ENCODE measurements around the gene HSD17B3. TPM values are rescaled to one million over a fixed set of nuclear protein-coding genes. Genes with fewer than 3 reads are reported as not detected.

HSD17B3 gene
- polyA plus RNA-seq, 1 donor from 2014 or later, result not detected

DNA sequence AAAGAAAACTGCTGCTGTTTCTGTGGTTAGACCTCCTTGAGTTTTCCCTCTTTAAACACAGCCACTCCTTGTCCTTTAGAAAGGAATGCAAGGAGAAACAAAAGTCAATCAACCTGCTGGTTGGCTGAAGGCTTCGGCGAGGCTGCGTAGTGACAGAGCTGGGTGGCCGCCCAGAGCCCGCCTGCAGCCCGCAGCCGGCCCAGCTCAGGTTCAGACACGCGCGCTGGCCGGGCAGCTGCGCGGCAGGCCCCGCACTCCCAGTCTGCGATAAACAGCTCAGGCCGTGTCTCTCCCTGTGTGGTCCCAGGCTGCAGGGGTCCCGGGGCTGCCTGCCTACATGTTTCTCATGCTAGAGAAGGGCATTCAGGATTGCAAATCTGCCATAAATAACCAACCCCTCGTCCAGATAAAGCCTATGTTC lies 115.4 kb downstream of the HSD17B3 start:
- Histone ChIP-seq H3K27ac (ENCODE audit: low read length) (no peak overlapping the region), H3K79me2 (replicated peaks; ENCODE audit: insufficient read depth, low read length) (no peaks in the 10 kb centered on the region), H3K36me3 (ENCODE audit: insufficient read depth, low read length) (no peaks in the 10 kb centered on the region), H2AFZ (ENCODE audit: low read depth, low read length) (no peak overlapping the region), H4K20me1 (ENCODE audit: insufficient read depth) (no peaks in the 10 kb centered on the region), H3K4me2 (ENCODE audit: low read length) (no peak overlapping the region), H3K4me3 (ENCODE audit: low read length) (peak overlapping the region; percentile 20), H3F3A (ENCODE audit: insufficient read depth, low read length, poor library complexity, severe bottlenecking) (peaks cover 5% of the 10 kb centered on the region), H3K9me3 (ENCODE audit: low read length) (peaks cover 9% of the 10 kb centered on the region), H3K9ac (ENCODE audit: low read length) (no peak overlapping the region), H3K9me2 (ENCODE audit: insufficient read depth, low read length) (no peaks in the 10 kb centered on the region), H3K27me3 (ENCODE audit: insufficient read depth, low read depth, low read length) (peaks cover 28% of the 10 kb centered on the region)
- TF ChIP-seq, protein P1, sequence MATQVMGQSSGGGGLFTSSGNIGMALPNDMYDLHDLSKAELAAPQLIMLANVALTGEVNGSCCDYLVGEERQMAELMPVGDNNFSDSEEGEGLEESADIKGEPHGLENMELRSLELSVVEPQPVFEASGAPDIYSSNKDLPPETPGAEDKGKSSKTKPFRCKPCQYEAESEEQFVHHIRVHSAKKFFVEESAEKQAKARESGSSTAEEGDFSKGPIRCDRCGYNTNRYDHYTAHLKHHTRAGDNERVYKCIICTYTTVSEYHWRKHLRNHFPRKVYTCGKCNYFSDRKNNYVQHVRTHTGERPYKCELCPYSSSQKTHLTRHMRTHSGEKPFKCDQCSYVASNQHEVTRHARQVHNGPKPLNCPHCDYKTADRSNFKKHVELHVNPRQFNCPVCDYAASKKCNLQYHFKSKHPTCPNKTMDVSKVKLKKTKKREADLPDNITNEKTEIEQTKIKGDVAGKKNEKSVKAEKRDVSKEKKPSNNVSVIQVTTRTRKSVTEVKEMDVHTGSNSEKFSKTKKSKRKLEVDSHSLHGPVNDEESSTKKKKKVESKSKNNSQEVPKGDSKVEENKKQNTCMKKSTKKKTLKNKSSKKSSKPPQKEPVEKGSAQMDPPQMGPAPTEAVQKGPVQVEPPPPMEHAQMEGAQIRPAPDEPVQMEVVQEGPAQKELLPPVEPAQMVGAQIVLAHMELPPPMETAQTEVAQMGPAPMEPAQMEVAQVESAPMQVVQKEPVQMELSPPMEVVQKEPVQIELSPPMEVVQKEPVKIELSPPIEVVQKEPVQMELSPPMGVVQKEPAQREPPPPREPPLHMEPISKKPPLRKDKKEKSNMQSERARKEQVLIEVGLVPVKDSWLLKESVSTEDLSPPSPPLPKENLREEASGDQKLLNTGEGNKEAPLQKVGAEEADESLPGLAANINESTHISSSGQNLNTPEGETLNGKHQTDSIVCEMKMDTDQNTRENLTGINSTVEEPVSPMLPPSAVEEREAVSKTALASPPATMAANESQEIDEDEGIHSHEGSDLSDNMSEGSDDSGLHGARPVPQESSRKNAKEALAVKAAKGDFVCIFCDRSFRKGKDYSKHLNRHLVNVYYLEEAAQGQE (IDR thresholded peaks at IDR 0.05; ENCODE audit: borderline replicate concordance), result no peak
- no peak for TF ChIP-seq POLR2AphosphoS5 (IDR thresholded peaks at IDR 0.05)
- no peak for TF ChIP-seq MXI1 (conservative IDR thresholded peaks at IDR 0.05; ENCODE audit: poor library complexity, severe bottlenecking)
- TF ChIP-seq, protein P2, sequence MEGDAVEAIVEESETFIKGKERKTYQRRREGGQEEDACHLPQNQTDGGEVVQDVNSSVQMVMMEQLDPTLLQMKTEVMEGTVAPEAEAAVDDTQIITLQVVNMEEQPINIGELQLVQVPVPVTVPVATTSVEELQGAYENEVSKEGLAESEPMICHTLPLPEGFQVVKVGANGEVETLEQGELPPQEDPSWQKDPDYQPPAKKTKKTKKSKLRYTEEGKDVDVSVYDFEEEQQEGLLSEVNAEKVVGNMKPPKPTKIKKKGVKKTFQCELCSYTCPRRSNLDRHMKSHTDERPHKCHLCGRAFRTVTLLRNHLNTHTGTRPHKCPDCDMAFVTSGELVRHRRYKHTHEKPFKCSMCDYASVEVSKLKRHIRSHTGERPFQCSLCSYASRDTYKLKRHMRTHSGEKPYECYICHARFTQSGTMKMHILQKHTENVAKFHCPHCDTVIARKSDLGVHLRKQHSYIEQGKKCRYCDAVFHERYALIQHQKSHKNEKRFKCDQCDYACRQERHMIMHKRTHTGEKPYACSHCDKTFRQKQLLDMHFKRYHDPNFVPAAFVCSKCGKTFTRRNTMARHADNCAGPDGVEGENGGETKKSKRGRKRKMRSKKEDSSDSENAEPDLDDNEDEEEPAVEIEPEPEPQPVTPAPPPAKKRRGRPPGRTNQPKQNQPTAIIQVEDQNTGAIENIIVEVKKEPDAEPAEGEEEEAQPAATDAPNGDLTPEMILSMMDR (IDR thresholded peaks at IDR 0.05; ENCODE audit: poor library complexity, severe bottlenecking), result no peak
- no peak for TF ChIP-seq EP300 (conservative IDR thresholded peaks at IDR 0.05; ENCODE audit: poor library complexity, severe bottlenecking)
- TF ChIP-seq SMC3 (conservative IDR thresholded peaks at IDR 0.05; ENCODE audit: poor library complexity), result no peak
- no peak for TF ChIP-seq RAD21 (conservative IDR thresholded peaks at IDR 0.05)
- TF ChIP-seq TAF1 (IDR thresholded peaks at IDR 0.05; ENCODE audit: low read depth), result no peak
- no peak for TF ChIP-seq EZH2 (IDR thresholded peaks at IDR 0.05; ENCODE audit: borderline replicate concordance, insufficient read depth, low read length, poor library complexity, severe bottlenecking)

DNA sequence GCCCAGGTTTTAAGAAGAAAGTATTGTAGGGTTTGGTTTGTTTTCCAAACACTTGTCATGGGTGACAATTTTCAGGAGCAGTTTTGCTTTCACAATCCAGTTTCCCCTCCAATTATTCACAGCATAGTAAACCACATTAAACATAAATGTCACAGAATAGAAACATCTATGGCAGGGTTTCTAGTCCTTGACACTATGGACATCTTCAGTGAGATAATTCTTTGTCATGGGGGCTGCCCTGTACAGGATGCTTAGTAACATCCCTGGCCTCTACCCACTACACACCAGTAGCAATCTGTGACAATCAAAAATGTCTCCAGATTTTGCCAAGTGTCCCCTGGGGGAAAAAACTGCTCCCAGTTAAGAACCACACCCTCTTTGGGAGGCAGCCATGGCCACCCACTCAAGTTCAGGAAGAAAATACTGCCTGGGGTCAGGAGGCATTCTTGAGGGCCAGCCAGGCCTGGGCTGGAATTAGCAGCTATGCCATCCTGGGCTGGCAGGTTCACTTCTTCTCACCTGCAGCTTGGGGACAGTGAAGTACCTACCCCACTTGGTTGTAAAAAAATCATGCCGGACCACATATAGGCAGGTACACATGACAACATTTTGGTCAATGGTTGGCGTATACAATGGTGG lies 116.3 kb downstream of the HSD17B3 start:
- H3K27me3 ChIP-seq (ENCODE audit: insufficient read depth, low read depth, low read length), result peaks cover 28% of the 10 kb centered on the region
- no peak overlapping the region for H3K4me2 ChIP-seq (ENCODE audit: low read length)
- no peak for TF ChIP-seq EZH2 (IDR thresholded peaks at IDR 0.05; ENCODE audit: borderline replicate concordance, insufficient read depth, low read length, poor library complexity, severe bottlenecking)
- no peak for TF ChIP-seq TAF1 (IDR thresholded peaks at IDR 0.05; ENCODE audit: low read depth)
- TF ChIP-seq EP300 (conservative IDR thresholded peaks at IDR 0.05; ENCODE audit: poor library complexity, severe bottlenecking), result no peak
- no peak for TF ChIP-seq POLR2AphosphoS5 (IDR thresholded peaks at IDR 0.05)
- TF ChIP-seq RAD21 (conservative IDR thresholded peaks at IDR 0.05), result no peak
- TF ChIP-seq, protein P2 (IDR thresholded peaks at IDR 0.05; ENCODE audit: poor library complexity, severe bottlenecking), result no peak
- TF ChIP-seq, protein P1 (IDR thresholded peaks at IDR 0.05; ENCODE audit: borderline replicate concordance), result no peak
- no peak for TF ChIP-seq SMC3 (conservative IDR thresholded peaks at IDR 0.05; ENCODE audit: poor library complexity)
- no peak for TF ChIP-seq MXI1 (conservative IDR thresholded peaks at IDR 0.05; ENCODE audit: poor library complexity, severe bottlenecking)

More for the DNA sequence above, 116.3 kb downstream of the HSD17B3 start:
- Histone ChIP-seq H3K9ac (ENCODE audit: low read length) (no peak overlapping the region), H3K27ac (ENCODE audit: low read length) (no peak overlapping the region), H3K36me3 (ENCODE audit: insufficient read depth, low read length) (no peaks in the 10 kb centered on the region), H3K4me3 (ENCODE audit: low read length) (no peak overlapping the region), H2AFZ (ENCODE audit: low read depth, low read length) (no peak overlapping the region), H3K9me2 (ENCODE audit: insufficient read depth, low read length) (no peaks in the 10 kb centered on the region), H3K79me2 (replicated peaks; ENCODE audit: insufficient read depth, low read length) (no peaks in the 10 kb centered on the region), H3F3A (ENCODE audit: insufficient read depth, low read length, poor library complexity, severe bottlenecking) (peaks cover 5% of the 10 kb centered on the region), H4K20me1 (ENCODE audit: insufficient read depth) (no peaks in the 10 kb centered on the region), H3K9me3 (ENCODE audit: low read length) (peaks cover 9% of the 10 kb centered on the region)
